Stomach smooth muscle (tissue), 2 donors: Measurements from ENCODE around the gene ANKRD42.
"Not testable (repeated sequence)": the region's sequence is repeated elsewhere in the genome, so short reads cannot be mapped to it uniquely, and the experiment has no call there.

Experiments
- H3K27ac ChIP-seq: one replicate; pipeline ENCODE4 v1.7.0; 2013; ENCODE audit warnings: mild to moderate bottlenecking, low read length, inconsistent platforms
- H3K27me3 ChIP-seq, 2 donors: one replicate each; pipeline ENCODE4 v1.7.0; 2013; ENCODE audit warnings: low read length in 2 of 2; ENCODE audit not compliant: insufficient read depth in 2 of 2, control insufficient read depth in 1 of 2
- H3K36me3 ChIP-seq, 2 donors: one replicate each; pipeline ENCODE4 v1.7.0; 2013; ENCODE audit warnings: low read length in 2 of 2; ENCODE audit not compliant: control insufficient read depth in 2 of 2, insufficient read depth in 2 of 2
- H3K4me1 ChIP-seq: one replicate; pipeline ENCODE4 v1.7.0; 2013; ENCODE audit warnings: low read length; ENCODE audit not compliant: control insufficient read depth, insufficient read depth
- H3K4me3 ChIP-seq, 2 donors: one replicate each; pipeline ENCODE4 v1.7.0; 2013; ENCODE audit warnings: low read length in 2 of 2
- H3K9ac ChIP-seq, 2 donors: one replicate each; pipeline ENCODE4 v1.7.0; 2013; ENCODE audit warnings: low read length in 2 of 2, mild to moderate bottlenecking in 1 of 2
- H3K9me3 ChIP-seq, 2 donors: one replicate each; pipeline ENCODE4 v1.7.0; 2013; ENCODE audit warnings: low read length in 2 of 2; ENCODE audit not compliant: control insufficient read depth in 2 of 2
- donor health status: healthy.
- donor health status: Pancreatic carcinoma.

The ANKRD42 gene

DNA sequence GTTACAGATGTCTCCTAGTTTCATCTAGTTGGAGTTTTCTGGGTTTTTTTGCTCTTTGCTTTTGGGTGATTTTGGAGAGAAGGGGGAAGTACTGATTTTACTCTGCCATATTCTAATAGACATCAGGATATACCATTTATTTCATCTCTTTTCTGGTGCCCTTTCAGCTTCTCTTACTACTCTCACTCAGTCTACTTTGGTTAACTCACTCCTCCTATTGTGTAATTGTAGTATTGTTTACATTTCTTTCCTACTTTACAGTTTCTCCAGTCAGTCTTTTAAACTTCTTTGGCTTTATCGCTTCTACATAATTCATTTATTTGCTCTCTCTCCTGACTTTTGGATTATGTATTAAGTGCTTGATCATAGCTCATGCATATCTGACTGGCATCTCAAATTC lies 6.5 kb downstream of the ANKRD42 start:
- Histone ChIP-seq H3K36me3 (peaks cover 0 to 5% of the 10 kb centered on the region in 2 donors), H3K9ac (no peak overlapping the region), H3K4me1 (no peaks in the 10 kb centered on the region), H3K27me3 (no peaks in the 10 kb centered on the region), H3K9me3 (no peaks in the 10 kb centered on the region), H3K27ac (no peak overlapping the region), H3K4me3 (no peak overlapping the region)

- H3K9ac ChIP-seq, result no peak overlapping the region
- H3K4me3 ChIP-seq, result no peak overlapping the region
- H3K36me3 ChIP-seq, result peaks cover 6 to 8% of the 10 kb centered on the region in 2 donors
- no peaks in the 10 kb centered on the region for H3K9me3 ChIP-seq
- H3K27me3 ChIP-seq, result no peaks in the 10 kb centered on the region
- no peaks in the 10 kb centered on the region for H3K4me1 ChIP-seq
- H3K27ac ChIP-seq, result no peak overlapping the region
Observed at GRCh38 chr11:83205608-83206185, 12.2 kb downstream of the ANKRD42 start.

- H3K36me3 ChIP-seq, result peaks cover 6 to 10% of the 10 kb centered on the region in 2 donors
- no peaks in the 10 kb centered on the region for H3K9me3 ChIP-seq
- no peaks in the 10 kb centered on the region for H3K4me1 ChIP-seq
- no peak overlapping the region for H3K9ac ChIP-seq
- H3K4me3 ChIP-seq, result no peak overlapping the region
- no peaks in the 10 kb centered on the region for H3K27me3 ChIP-seq
- no peak overlapping the region for H3K27ac ChIP-seq
Observed at GRCh38 chr11:83206221-83206620, 12.7 kb downstream of the ANKRD42 start.

- H3K9me3 ChIP-seq, H3K9ac ChIP-seq, H3K27me3 ChIP-seq, H3K27ac ChIP-seq, H3K4me1 ChIP-seq, H3K4me3 ChIP-seq: not testable (repeated sequence)
- H3K36me3 ChIP-seq, result peaks cover 8 to 11% of the 10 kb centered on the region in 2 donors
Observed at GRCh38 chr11:83206771-83207382, 13.4 kb downstream of the ANKRD42 start.

GRCh38 chr11:83219095-83219494 lies 25.6 kb downstream of the ANKRD42 start:
- Histone ChIP-seq H3K36me3 (no peaks in the 10 kb centered on the region), H3K27ac (no peak overlapping the region), H3K9ac (no peak overlapping the region), H3K9me3 (no peaks in the 10 kb centered on the region), H3K4me1 (no peaks in the 10 kb centered on the region), H3K27me3 (no peaks in the 10 kb centered on the region), H3K4me3 (no peak overlapping the region)

DNA sequence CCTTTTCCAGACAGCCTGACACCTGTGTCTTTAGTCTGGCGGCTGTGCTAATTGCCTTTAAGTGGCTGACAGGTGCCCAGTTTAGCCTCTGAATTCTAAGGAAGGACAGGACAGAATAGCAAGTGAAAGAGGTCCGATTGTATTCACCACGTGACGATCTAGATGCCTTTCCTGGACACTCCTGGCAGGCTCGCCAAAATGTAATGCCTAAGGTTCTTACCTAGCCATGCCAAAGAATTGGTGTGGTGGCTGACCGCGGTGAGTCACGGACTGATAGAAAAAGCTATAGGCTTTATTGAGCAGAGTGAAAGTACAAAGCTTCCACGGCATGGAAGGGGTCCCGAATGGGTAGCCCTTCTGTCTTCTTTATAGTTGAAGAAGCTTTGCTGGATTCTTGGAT lies 26.7 kb downstream of the ANKRD42 start:
- no peak overlapping the region for H3K9ac ChIP-seq
- H3K4me3 ChIP-seq, result no peak overlapping the region
- H3K4me1 ChIP-seq, result no peaks in the 10 kb centered on the region
- H3K36me3 ChIP-seq, result no peaks in the 10 kb centered on the region
- H3K27me3 ChIP-seq, result no peaks in the 10 kb centered on the region
- H3K27ac ChIP-seq, result no peak overlapping the region
- H3K9me3 ChIP-seq, result no peaks in the 10 kb centered on the region

DNA sequence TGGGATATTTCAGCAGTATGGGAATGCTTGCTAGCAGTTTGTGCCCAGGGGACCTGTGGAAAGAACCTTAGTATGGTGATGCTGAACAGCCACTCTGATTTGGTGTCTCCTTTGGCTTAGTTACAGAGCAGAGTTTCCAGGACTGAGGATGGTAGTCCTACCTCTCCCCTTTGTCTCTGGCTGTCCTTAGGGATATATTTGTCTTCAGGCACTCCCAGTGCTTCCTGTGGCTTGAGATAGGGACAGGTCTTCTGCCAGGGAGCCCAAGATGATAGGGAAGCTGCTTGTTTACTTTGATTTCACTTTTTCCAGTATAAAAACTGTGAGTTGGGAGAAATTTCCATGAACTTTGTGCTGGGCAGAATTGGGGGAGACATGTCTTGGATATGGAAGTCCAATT lies 28.2 kb downstream of the ANKRD42 start:
- H3K36me3 ChIP-seq, result no peaks in the 10 kb centered on the region

DNA sequence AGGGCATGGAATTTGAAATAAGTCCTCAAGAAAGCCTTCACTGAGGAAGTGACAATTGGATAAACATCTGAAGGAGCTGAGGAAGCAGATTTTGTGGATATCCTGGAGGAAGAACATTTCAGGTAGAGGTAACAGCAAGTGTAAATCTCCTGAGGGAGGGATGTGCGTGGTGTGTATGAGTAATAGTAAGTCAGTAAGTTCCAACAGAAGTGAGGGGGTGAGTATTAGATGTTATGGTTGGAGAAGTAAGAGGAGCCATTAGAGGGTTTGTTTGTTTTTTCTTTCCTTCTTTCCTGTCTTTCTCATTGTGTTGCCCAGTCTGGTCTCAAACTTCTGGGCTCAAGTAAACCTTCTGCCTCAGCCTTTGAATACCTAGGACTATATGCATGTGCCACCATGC lies 29.0 kb downstream of the ANKRD42 start:
- no peak overlapping the region for H3K27ac ChIP-seq
- no peaks in the 10 kb centered on the region for H3K36me3 ChIP-seq
- H3K4me3 ChIP-seq, result no peak overlapping the region
- H3K9me3 ChIP-seq, result no peaks in the 10 kb centered on the region
- no peak overlapping the region for H3K9ac ChIP-seq
- H3K4me1 ChIP-seq, result no peaks in the 10 kb centered on the region
- no peaks in the 10 kb centered on the region for H3K27me3 ChIP-seq

More for the DNA sequence above, 28.2 kb downstream of the ANKRD42 start:
- no peaks in the 10 kb centered on the region for H3K27me3 ChIP-seq
- H3K4me1 ChIP-seq, result no peaks in the 10 kb centered on the region
- no peak overlapping the region for H3K4me3 ChIP-seq
- no peaks in the 10 kb centered on the region for H3K9me3 ChIP-seq
- H3K9ac ChIP-seq, result no peak overlapping the region
- no peak overlapping the region for H3K27ac ChIP-seq

GRCh38 chr11:83223457-83223856 lies 29.9 kb downstream of the ANKRD42 start:
- H3K36me3 ChIP-seq, result no peaks in the 10 kb centered on the region
- no peaks in the 10 kb centered on the region for H3K27me3 ChIP-seq
- H3K9me3 ChIP-seq, result no peaks in the 10 kb centered on the region
- H3K4me1 ChIP-seq, result no peaks in the 10 kb centered on the region
- H3K27ac ChIP-seq, result no peak overlapping the region
- no peak overlapping the region for H3K4me3 ChIP-seq
- no peak overlapping the region for H3K9ac ChIP-seq

GRCh38 chr11:83235825-83236224 lies 42.3 kb downstream of the ANKRD42 start:
- Histone ChIP-seq H3K27ac (no peak overlapping the region), H3K9ac (no peak overlapping the region), H3K9me3 (no peaks in the 10 kb centered on the region), H3K4me1 (no peaks in the 10 kb centered on the region), H3K27me3 (no peaks in the 10 kb centered on the region), H3K4me3 (no peak overlapping the region), H3K36me3 (no peaks in the 10 kb centered on the region)

DNA sequence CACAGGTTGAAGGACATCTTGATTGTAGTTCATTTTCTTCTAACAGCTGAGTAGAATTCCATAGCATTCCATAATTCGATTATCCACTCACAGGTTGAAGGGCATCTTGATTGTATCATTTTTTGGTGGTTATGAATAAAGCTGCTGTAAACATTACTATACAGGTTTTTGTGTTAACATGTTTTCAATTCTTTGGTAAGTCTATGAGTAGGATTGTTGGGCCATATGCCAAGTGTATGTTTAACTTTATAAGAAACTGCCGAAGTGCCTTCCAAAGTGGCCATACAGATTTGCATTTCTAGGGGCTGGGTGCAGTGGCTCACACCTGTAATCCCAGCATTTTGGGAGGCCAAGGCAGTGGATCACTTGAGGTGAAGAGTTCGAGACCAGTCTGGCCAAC lies 44.6 kb downstream of the ANKRD42 start:
- Histone ChIP-seq H3K4me3 (no peak overlapping the region), H3K9me3 (no peaks in the 10 kb centered on the region), H3K36me3 (no peaks in the 10 kb centered on the region), H3K27me3 (no peaks in the 10 kb centered on the region), H3K9ac (no peak overlapping the region), H3K4me1 (no peaks in the 10 kb centered on the region), H3K27ac (no peak overlapping the region)
